Measurements from ENCODE around the gene MED13L.

- TF ChIP-seq POLR2AphosphoS5 (IDR thresholded peaks at IDR 0.05; ENCODE audit: low read depth, low read length) = no peak
- no peak for TF ChIP-seq SIN3A (IDR thresholded peaks at IDR 0.05; ENCODE audit: borderline replicate concordance, insufficient read depth, low read length)
- no peak for TF ChIP-seq REST (IDR thresholded peaks at IDR 0.05; ENCODE audit: insufficient read depth in 1 of 2, low read depth in 2 of 2, low read length in 2 of 2)
- TF ChIP-seq TAF1 (IDR thresholded peaks at IDR 0.05; ENCODE audit: borderline replicate concordance, insufficient read depth, low read length) = no peak
Observed at GRCh38 chr12:116012757-116013156, 264.7 kb downstream of the MED13L start.

Data from PFSK-1 (cell line).